Lung (tissue), 12 donors: ENCODE data around the gene SLC24A1. TPM values are rescaled to one million over a fixed set of nuclear protein-coding genes. Genes with fewer than 3 reads are reported as not detected.

ENCODE experiments used
- ATAC-seq: fragments of 200-7000 bp; cut with Tn5 transposase; one replicate; pipeline ENCODE4 v1.9.1; 2020; ENCODE audit warnings: moderate number of reproducible peaks; ENCODE audit not compliant: insufficient read depth, low FRiP score
- DNase-seq, 3 donors: peaks; one replicate each; pipeline ENCODE4 v3.0.0-alpha.2; 2013 to 2017
- H3K27ac ChIP-seq, 2 donors: one replicate each; pipeline ENCODE4 v1.5.1; 2013; ENCODE audit warnings: mild to moderate bottlenecking in 2 of 2, moderate library complexity in 2 of 2, control low read depth in 1 of 2, inconsistent platforms in 1 of 2, low read depth in 1 of 2, low read length in 1 of 2
- H3K27me3 ChIP-seq, 3 donors: one replicate each; pipeline ENCODE4 v1.5.1; 2013; ENCODE audit warnings: low read length in 2 of 3; ENCODE audit not compliant: control insufficient read depth in 3 of 3, insufficient read depth in 3 of 3
- H3K36me3 ChIP-seq, 4 donors: one replicate each; pipeline ENCODE4 v1.5.1; 2013; ENCODE audit warnings: low read length in 4 of 4, mild to moderate bottlenecking in 1 of 4, moderate library complexity in 1 of 4; ENCODE audit not compliant: control insufficient read depth in 4 of 4, insufficient read depth in 4 of 4
- H3K4me1 ChIP-seq, 5 donors: one replicate each; pipeline ENCODE4 v1.5.1; 2013; ENCODE audit warnings: low read length in 5 of 5, mild to moderate bottlenecking in 2 of 5, moderate library complexity in 1 of 5; ENCODE audit not compliant: control insufficient read depth in 5 of 5, insufficient read depth in 5 of 5
- H3K4me3 ChIP-seq: one replicate; pipeline ENCODE4 v1.5.1; 2013; ENCODE audit warnings: mild to moderate bottlenecking, control low read depth, moderate library complexity
- H3K9ac ChIP-seq, 2 donors: one replicate each; pipeline ENCODE4 v1.5.1; 2013; ENCODE audit warnings: low read length in 2 of 2, control low read depth in 1 of 2; ENCODE audit not compliant: insufficient read depth in 1 of 2
- H3K9me3 ChIP-seq, 4 donors: one replicate each; pipeline ENCODE4 v1.5.1; 2013; ENCODE audit warnings: low read length in 3 of 4, mild to moderate bottlenecking in 1 of 4, moderate library complexity in 1 of 4; ENCODE audit not compliant: control insufficient read depth in 4 of 4, insufficient read depth in 3 of 4
- CTCF ChIP-seq: IDR thresholded peaks from 2 replicates; pipeline ENCODE4 v1.5.1; 2012; ENCODE audit warnings: mild to moderate bottlenecking; ENCODE audit errors: control extremely low read depth, extremely low read depth
- WGBS, 2 donors: extraction: QIAGEN DNeasy Blood & Tissue Kit; methylation state at CpG; one replicate each; pipeline ENCODE4 v1.1.7; 2013; 5-methylcytosine and 5-hydroxymethylcytosine counted together
- polyA plus RNA-seq, 2 donors: library from polyadenylated mRNA; stranded (reverse); fragments of 200-250 nt; gene quantifications; one replicate each; pipeline ENCODE4 v1.2.1, GENCODE V29; 2013
- total RNA-seq, 2 donors: library from RNA; depleted of rRNA in 1 of 2; stranded (reverse); fragments of >200 nt in 1 of 2; gene quantifications; one replicate each; pipeline ENCODE4 v1.2.1, GENCODE V29; 2014 to 2021
- donor health status: control.
- donor health status: control.
- donor health status: Bipolar disorder and iron deficiency.
- donor health status: healthy.
- donor health status: DM: yes; HTN: yes; CAD: no.

Gene SLC24A1
- total and polyA plus RNA-seq, 4 donors: 4.0 to 12.6 (median 7.8) TPM

- WGBS, 2 donors: 71 to 72% methylated on average over 6 of the region's 6 CpGs
- no peak overlapping the region for H3K9ac ChIP-seq
These were observed 44.4 kb upstream of the SLC24A1 start for GRCh38 chr15:65577129-65577996.

GRCh38 chr15:65578904-65579728 is 42.6 kb upstream of the SLC24A1 start:
- TF ChIP-seq CTCF: no peak
- ATAC-seq: no peak
- DNase-seq: peak in 2 of 3 donors; percentile 15 to 21
- Histone ChIP-seq H3K27me3 (no peaks in the 10 kb centered on the region), H3K4me3 (no peak overlapping the region), H3K4me1 (peaks cover 0 to 6% (median 3%) of the 10 kb centered on the region in 5 donors), H3K27ac (peak overlapping the region in 1 of 2 donors; percentile 52), H3K9ac (no peak overlapping the region), H3K36me3 (peaks cover 27 to 41% (median 35%) of the 10 kb centered on the region in 4 donors), H3K9me3 (peaks cover 0 to 2% (median 0%) of the 10 kb centered on the region in 4 donors)
- WGBS, 2 donors: 68 to 73% methylated on average over 8 of the region's 8 CpGs

More at GRCh38 chr15:65577129-65577996, 44.4 kb upstream of the SLC24A1 start:
- Histone ChIP-seq H3K9me3 (peaks cover 0 to 2% (median 0%) of the 10 kb centered on the region in 4 donors), H3K4me1 (peaks cover 0 to 6% (median 2%) of the 10 kb centered on the region in 5 donors), H3K4me3 (no peak overlapping the region), H3K36me3 (peaks cover 24 to 38% (median 30%) of the 10 kb centered on the region in 4 donors), H3K27me3 (no peaks in the 10 kb centered on the region), H3K27ac (peak overlapping the region in 1 of 2 donors; percentile 14)
- no peak for TF ChIP-seq CTCF
- ATAC-seq: no peak
- no peak for DNase-seq

- no peak for TF ChIP-seq CTCF
- peak overlapping the region in 1 of 2 donors; percentile 52 for H3K27ac ChIP-seq
- peaks cover 0 to 7% (median 3%) of the 10 kb centered on the region in 5 donors for H3K4me1 ChIP-seq
- 79 to 84% methylated on average over 3 of the region's 3 CpGs for WGBS, 2 donors
- ATAC-seq (no peak), DNase-seq (peak in 2 of 3 donors; percentile 22 to 33)
- peaks cover 26 to 41% (median 37%) of the 10 kb centered on the region in 4 donors for H3K36me3 ChIP-seq
- no peak overlapping the region for H3K4me3 ChIP-seq
- H3K9me3 ChIP-seq: peaks cover 0 to 2% (median 0%) of the 10 kb centered on the region in 4 donors
- no peaks in the 10 kb centered on the region for H3K27me3 ChIP-seq
- H3K9ac ChIP-seq: no peak overlapping the region
These were observed 42.0 kb upstream of the SLC24A1 start for GRCh38 chr15:65579762-65580161.
